ENCODE data around the gene UBTF.

Gene UBTF

DNA sequence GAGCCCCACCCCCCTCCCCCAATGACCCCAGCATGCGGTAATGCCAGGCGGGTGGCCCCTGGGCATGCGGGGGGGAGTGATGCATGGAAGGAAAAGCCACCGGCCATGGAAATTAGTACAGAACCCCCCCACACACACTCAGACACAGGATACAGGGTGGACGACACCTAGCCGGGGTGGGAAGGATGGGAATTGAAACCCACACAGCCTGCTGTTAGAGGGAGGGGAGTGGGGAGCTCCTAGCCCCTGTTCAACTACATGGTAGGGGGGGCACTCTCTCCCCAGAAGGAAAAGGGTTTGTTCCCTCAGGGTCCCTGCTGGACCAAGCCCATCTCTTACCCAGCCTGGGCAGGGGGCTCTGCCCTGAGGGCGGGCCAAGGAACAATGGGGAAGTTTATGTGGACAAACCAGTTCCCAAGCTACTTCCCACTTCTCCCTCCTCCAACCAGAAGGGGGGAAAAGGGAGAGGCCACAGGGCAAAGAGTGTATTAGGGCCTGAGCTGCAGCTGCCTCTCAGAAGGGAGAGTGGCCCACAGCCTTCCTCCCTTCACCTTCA lies 27.5 kb downstream of the UBTF start:
- Histone ChIP-seq H3K27me3 (ENCODE audit: insufficient read depth, low read length) (no peaks in the 10 kb centered on the region), H2AFZ (ENCODE audit: low read length) (no peak overlapping the region), H3K36me3 (ENCODE audit: insufficient read depth, low read length) (peaks cover 72% of the 10 kb centered on the region), H4K20me1 (ENCODE audit: insufficient read depth, low read length) (no peaks in the 10 kb centered on the region), H3K4me2 (ENCODE audit: low read length) (no peak overlapping the region), H3K9me3 (ENCODE audit: low read length) (no peaks in the 10 kb centered on the region), H3K9me2 (ENCODE audit: low read depth, low read length) (no peaks in the 10 kb centered on the region), H3K9ac (ENCODE audit: low read length) (no peak overlapping the region), H3K4me3 (ENCODE audit: low read depth, low read length, poor library complexity, severe bottlenecking) (no peak overlapping the region), H3K79me2 (ENCODE audit: insufficient read depth, low read length) (0 out of 2 replicates have a peak, but pooled peaks cover 3% of the 10 kb centered on the region), H3F3A (ENCODE audit: insufficient read depth, low read length) (no peaks in the 10 kb centered on the region), H3K27ac (ENCODE audit: low read depth, low read length, poor library complexity, severe bottlenecking) (no peak overlapping the region), H3K4me1 (ENCODE audit: insufficient read depth, low read length, severe bottlenecking) (peaks cover 13% of the 10 kb centered on the region)
- TF ChIP-seq EZH2 (IDR thresholded peaks at IDR 0.05; ENCODE audit: borderline replicate concordance, low read length), result no peak
- no peak for TF ChIP-seq CTCF (IDR thresholded peaks at IDR 0.05; ENCODE audit: low read length)

GRCh38 chr17:44191369-44191768 lies 28.1 kb downstream of the UBTF start:
- no peak for TF ChIP-seq CTCF (IDR thresholded peaks at IDR 0.05; ENCODE audit: low read length)
- TF ChIP-seq EZH2 (IDR thresholded peaks at IDR 0.05; ENCODE audit: borderline replicate concordance, low read length), result no peak
- Histone ChIP-seq H3F3A (ENCODE audit: insufficient read depth, low read length) (no peaks in the 10 kb centered on the region), H2AFZ (ENCODE audit: low read length) (no peak overlapping the region), H3K9ac (ENCODE audit: low read length) (no peak overlapping the region), H3K4me3 (ENCODE audit: low read depth, low read length, poor library complexity, severe bottlenecking) (no peak overlapping the region), H3K4me1 (ENCODE audit: insufficient read depth, low read length, severe bottlenecking) (peaks cover 13% of the 10 kb centered on the region), H4K20me1 (ENCODE audit: insufficient read depth, low read length) (no peaks in the 10 kb centered on the region), H3K27me3 (ENCODE audit: insufficient read depth, low read length) (no peaks in the 10 kb centered on the region), H3K27ac (ENCODE audit: low read depth, low read length, poor library complexity, severe bottlenecking) (no peak overlapping the region), H3K79me2 (ENCODE audit: insufficient read depth, low read length) (0 out of 2 replicates have a peak, but pooled peaks cover 3% of the 10 kb centered on the region), H3K9me3 (ENCODE audit: low read length) (no peaks in the 10 kb centered on the region), H3K36me3 (ENCODE audit: insufficient read depth, low read length) (peaks cover 68% of the 10 kb centered on the region), H3K9me2 (ENCODE audit: low read depth, low read length) (no peaks in the 10 kb centered on the region), H3K4me2 (ENCODE audit: low read length) (no peak overlapping the region)

- H3K27me3 ChIP-seq (ENCODE audit: insufficient read depth, low read length), result no peaks in the 10 kb centered on the region
- peaks cover 63% of the 10 kb centered on the region for H3K36me3 ChIP-seq (ENCODE audit: insufficient read depth, low read length)
- peaks cover 10% of the 10 kb centered on the region for H3K79me2 ChIP-seq (ENCODE audit: insufficient read depth, low read length)
- no peaks in the 10 kb centered on the region for H3K9me2 ChIP-seq (ENCODE audit: low read depth, low read length)
- no peak overlapping the region for H3K27ac ChIP-seq (ENCODE audit: low read depth, low read length, poor library complexity, severe bottlenecking)
- no peaks in the 10 kb centered on the region for H3F3A ChIP-seq (ENCODE audit: insufficient read depth, low read length)
- H3K9ac ChIP-seq (ENCODE audit: low read length), result no peak overlapping the region
- no peaks in the 10 kb centered on the region for H3K9me3 ChIP-seq (ENCODE audit: low read length)
- H3K4me2 ChIP-seq (ENCODE audit: low read length), result no peak overlapping the region
- no peaks in the 10 kb centered on the region for H4K20me1 ChIP-seq (ENCODE audit: insufficient read depth, low read length)
- peaks cover 16% of the 10 kb centered on the region for H3K4me1 ChIP-seq (ENCODE audit: insufficient read depth, low read length, severe bottlenecking)
- TF ChIP-seq CTCF (IDR thresholded peaks at IDR 0.05; ENCODE audit: low read length) (no peak), EZH2 (IDR thresholded peaks at IDR 0.05; ENCODE audit: borderline replicate concordance, low read length) (no peak)
- H2AFZ ChIP-seq (ENCODE audit: low read length), result no peak overlapping the region
- no peak overlapping the region for H3K4me3 ChIP-seq (ENCODE audit: low read depth, low read length, poor library complexity, severe bottlenecking)
These were observed 29.0 kb downstream of the UBTF start for GRCh38 chr17:44190481-44190880.
